Progenitor cell of endocrine pancreas (in vitro differentiated cells): ENCODE data around the gene CA9. TPM values are rescaled to one million over a fixed set of nuclear protein-coding genes. Genes with fewer than 3 reads are reported as not detected.

Experiments
- DNase-seq: peaks from one replicate; pipeline ENCODE4 v3.0.0; 2021; ENCODE audit warnings: low spot score; ENCODE audit not compliant: unreplicated experiment
- H3K27ac Mint-ChIP-seq: 2 replicates; pipeline ENCODE4 v1.8.0; 2021; ENCODE audit warnings: mild to moderate bottlenecking, moderate library complexity, mixed read lengths
- H3K27me3 Mint-ChIP-seq: 2 replicates; pipeline ENCODE4 v1.8.0; 2021; ENCODE audit warnings: mixed read lengths
- H3K36me3 Mint-ChIP-seq: 2 replicates; pipeline ENCODE4 v1.8.0; 2022; ENCODE audit warnings: mixed read lengths; ENCODE audit not compliant: insufficient read depth
- H3K4me1 Mint-ChIP-seq: 2 replicates; pipeline ENCODE4 v1.8.0; 2021; ENCODE audit warnings: low read depth, mixed read lengths
- H3K4me3 Mint-ChIP-seq: 2 replicates; pipeline ENCODE4 v1.8.0; 2021; ENCODE audit warnings: low read depth, mild to moderate bottlenecking, moderate library complexity, mixed read lengths
- H3K9me3 Mint-ChIP-seq: 2 replicates; pipeline ENCODE4 v1.8.0; 2021; ENCODE audit warnings: low read depth, mixed read lengths
- CTCF ChIP-seq: fragments of 200-600 bp; sonication (generic); IDR thresholded peaks from one replicate; pipeline ENCODE4 v1.5.0; 2021; ENCODE audit warnings: antibody characterized with exemption, mild to moderate bottlenecking; ENCODE audit not compliant: unreplicated experiment
- total RNA-seq: library from RNA; stranded (reverse); gene quantifications from 2 replicates; pipeline ENCODE4 v1.2.1, GENCODE V29; 2021

The CA9 gene
- total RNA-seq, 1 donor from 2014 or later, result 0.31 TPM

- TF ChIP-seq CTCF, result no peak
- Mint-ChIP-seq H3K4me3 (no peak overlapping the region), H3K9me3 (no peaks in the 10 kb centered on the region), H3K4me1 (peaks cover 5% of the 10 kb centered on the region), H3K27ac (no peak overlapping the region), H3K36me3 (peaks cover 2% of the 10 kb centered on the region), H3K27me3 (peaks cover 7% of the 10 kb centered on the region)
- no peak for DNase-seq
Measured at GRCh38 chr9:35685506-35685905, 11.8 kb downstream of the CA9 start.

GRCh38 chr9:35686222-35687203 lies 12.8 kb downstream of the CA9 start:
- peaks cover 5% of the 10 kb centered on the region for H3K4me1 Mint-ChIP-seq
- H3K27me3 Mint-ChIP-seq, result peaks cover 10% of the 10 kb centered on the region
- no peak for TF ChIP-seq CTCF
- H3K36me3 Mint-ChIP-seq, result peaks cover 2% of the 10 kb centered on the region
- H3K9me3 Mint-ChIP-seq, result no peaks in the 10 kb centered on the region
- H3K27ac Mint-ChIP-seq, result no peak overlapping the region
- no peak for DNase-seq
- H3K4me3 Mint-ChIP-seq, result no peak overlapping the region

GRCh38 chr9:35687306-35687705 lies 13.6 kb downstream of the CA9 start:
- H3K27me3 Mint-ChIP-seq, result peaks cover 13% of the 10 kb centered on the region
- no peak overlapping the region for H3K27ac Mint-ChIP-seq
- TF ChIP-seq CTCF, result no peak
- peaks cover 5% of the 10 kb centered on the region for H3K4me1 Mint-ChIP-seq
- H3K9me3 Mint-ChIP-seq, result no peaks in the 10 kb centered on the region
- H3K36me3 Mint-ChIP-seq, result peaks cover 2% of the 10 kb centered on the region
- DNase-seq, result no peak
- H3K4me3 Mint-ChIP-seq, result peak overlapping the region; percentile 30

GRCh38 chr9:35687972-35688557 lies 14.3 kb downstream of the CA9 start:
- Mint-ChIP-seq H3K36me3 (peaks cover 2% of the 10 kb centered on the region), H3K27ac (no peak overlapping the region), H3K4me3 (no peak overlapping the region), H3K27me3 (peaks cover 13% of the 10 kb centered on the region), H3K9me3 (no peaks in the 10 kb centered on the region), H3K4me1 (peaks cover 5% of the 10 kb centered on the region)
- TF ChIP-seq CTCF, result no peak
- DNase-seq, result no peak
